ENCODE results near the gene VEGFA.

Gene VEGFA

DNA sequence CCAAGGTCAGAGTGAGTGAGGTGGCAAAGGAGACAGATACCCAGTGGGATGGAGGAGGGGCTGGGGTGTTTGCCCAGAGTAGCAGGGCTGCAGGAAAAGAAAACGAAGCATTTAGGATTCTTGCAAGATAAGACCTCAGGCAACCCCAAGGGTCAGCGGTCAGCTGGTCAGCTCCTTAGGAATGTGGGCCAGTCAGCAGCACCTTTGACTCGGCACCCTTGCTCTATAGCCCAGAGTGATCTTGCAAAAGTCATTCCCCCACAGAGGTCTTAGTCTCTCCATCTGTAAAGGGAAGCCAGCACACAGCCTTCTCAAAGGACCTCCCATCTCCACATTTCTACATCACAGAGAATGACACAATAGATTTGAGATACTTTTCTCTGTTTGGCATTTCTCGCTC, 56.7 kb downstream of the VEGFA start:
- no peak for DNase-seq

- no peak for DNase-seq
These were observed 57.9 kb downstream of the VEGFA start for GRCh38 chr6:43827898-43828297.

GRCh38 chr6:43828711-43829110, 58.7 kb downstream of the VEGFA start:
- no peak for DNase-seq

DNA sequence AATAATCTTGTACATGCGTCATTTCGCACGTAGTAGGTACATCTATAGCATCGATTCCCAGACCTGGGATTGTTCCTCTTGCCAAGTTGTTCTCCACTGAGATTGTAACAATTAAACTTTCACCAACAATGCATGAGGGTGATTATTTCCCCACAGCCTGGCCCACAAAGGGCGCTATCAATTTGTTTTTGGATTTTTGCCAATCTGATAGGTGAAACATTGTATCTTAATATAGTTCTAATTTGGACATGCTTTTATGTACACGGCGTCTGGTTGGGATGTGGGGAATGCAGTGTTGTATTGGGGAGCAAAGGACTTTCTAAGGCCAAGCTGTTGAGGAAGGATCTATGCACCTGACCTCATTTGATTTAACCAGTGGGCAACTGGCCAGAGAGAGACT, 59.5 kb downstream of the VEGFA start:
- DNase-seq: no peak

- no peak for DNase-seq
These were observed 60.8 kb downstream of the VEGFA start for GRCh38 chr6:43830775-43831174.

GRCh38 chr6:43831191-43831590, 61.2 kb downstream of the VEGFA start:
- no peak for DNase-seq

DNA sequence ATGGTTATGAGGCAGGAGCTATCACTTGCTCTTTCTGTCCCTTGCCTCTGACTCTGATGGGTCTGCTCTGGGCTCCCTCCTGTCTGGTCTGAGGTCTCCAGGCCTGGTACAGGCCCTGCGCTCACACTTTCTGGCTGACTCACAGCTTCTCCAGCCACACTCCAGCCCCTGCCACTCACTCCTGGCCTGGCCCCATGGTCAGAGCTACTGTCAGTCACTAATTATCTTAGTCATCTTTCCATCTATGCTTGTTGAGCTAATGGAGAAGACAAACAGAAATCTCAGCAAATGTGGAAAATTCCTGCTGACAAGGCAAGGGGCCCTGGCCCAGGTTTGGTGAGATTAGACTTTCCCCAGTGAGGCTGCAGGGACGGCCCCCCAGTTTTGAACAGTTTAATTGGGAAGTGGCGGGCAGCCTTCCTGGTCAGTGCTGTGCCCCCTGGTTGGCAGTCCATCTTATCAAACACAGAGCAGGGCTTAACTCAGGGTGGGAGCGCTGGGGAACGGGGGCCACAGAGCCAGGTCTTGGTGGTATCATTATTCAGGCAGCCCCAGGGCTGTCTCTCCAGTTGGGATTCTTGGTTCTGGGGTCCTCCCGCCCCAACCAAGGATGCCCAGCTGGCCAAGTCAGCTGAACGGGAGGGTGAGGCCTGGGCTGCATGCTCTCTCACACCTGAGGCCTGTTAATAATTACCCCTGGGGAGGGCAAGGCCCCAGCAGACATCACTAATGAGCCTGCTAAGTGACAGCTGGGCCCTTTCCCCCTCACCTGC, 63.4 kb downstream of the VEGFA start:
- DNase-seq: no peak

GRCh38 chr6:43833996-43834390, 64.0 kb downstream of the VEGFA start:
- DNase-seq: no peak

DNA sequence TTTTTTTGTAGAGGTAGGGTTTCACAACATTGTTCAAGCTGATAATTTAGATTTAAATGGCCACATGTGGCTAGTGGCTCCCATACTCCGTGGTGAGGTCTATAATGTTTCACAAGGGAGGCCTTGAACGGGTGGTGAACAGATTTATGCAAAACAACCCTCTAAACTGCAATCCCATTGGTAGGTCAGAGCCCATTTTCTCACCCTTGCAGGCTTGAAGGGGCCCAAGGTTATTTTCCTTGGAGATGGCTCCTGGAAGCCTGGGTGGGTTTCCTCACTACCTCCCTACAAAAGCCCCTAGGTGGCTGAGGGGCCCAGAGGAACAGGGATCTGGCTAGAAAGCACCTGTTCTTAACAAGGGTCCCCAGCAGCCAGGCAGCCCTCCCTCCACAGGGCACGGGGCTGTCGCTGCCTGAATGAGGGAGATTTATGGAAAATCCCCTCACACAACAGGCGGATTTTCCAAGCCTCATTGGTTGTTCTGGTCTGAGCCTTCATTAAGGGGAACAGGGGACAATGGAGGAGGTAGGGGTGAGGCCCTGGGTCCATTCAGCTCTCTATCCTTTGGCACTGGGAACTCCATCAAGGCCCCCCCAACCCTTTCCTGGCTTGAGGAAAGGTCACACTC, 64.6 kb downstream of the VEGFA start:
- DNase-seq: no peak

GRCh38 chr6:43835872-43836419, 65.9 kb downstream of the VEGFA start:
- no peak for DNase-seq

All from NCI-H2227 treated with DMSO at 0.1 percent for 48 hours (cell line).